ENCODE results near the gene LINGO4. TPM values are rescaled to one million over a fixed set of nuclear protein-coding genes. Genes with fewer than 3 reads are reported as not detected.
A peak's percentile ranks its signal among the peaks of the same experiment; 100 is the strongest.

The LINGO4 gene
- total RNA-seq, 1 donor from 2014 or later, result not detected

DNA sequence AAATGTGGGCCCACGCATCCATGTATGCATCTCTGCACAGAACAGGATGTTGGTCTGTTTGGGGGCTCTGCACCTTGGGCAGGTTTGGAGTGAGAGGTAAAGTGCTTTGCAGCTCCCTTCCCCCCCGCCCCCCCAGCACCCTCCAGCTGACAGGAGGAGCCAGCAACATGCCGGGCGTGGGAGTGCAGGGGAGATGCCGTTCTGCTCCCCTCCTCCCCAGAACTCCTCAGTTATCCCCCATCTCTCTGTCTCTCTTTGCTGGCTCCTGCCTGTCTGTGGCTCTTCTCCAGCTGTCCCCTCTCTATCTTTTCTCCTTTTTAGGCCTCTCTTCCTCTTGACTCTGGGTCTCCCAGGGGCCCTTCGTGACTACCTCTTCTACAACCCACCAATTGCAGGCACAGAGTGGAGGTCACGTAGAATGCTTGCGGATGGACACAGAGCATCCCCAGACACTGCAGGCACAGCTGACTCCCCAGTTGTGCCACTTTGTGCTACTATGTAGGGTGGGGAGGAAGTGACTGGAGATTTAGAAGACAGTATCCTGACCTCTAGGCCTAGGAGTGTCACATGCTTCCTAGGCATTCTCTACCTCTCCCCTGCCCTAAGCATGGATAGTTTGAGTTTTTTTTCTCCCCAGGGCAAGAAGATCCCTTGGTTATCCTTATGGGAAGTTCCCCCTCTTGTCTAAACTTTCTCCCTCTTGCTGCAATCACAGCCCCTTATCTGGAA lies 28.1 kb upstream of the LINGO4 start:
- DNase-seq, result no peak

DNA sequence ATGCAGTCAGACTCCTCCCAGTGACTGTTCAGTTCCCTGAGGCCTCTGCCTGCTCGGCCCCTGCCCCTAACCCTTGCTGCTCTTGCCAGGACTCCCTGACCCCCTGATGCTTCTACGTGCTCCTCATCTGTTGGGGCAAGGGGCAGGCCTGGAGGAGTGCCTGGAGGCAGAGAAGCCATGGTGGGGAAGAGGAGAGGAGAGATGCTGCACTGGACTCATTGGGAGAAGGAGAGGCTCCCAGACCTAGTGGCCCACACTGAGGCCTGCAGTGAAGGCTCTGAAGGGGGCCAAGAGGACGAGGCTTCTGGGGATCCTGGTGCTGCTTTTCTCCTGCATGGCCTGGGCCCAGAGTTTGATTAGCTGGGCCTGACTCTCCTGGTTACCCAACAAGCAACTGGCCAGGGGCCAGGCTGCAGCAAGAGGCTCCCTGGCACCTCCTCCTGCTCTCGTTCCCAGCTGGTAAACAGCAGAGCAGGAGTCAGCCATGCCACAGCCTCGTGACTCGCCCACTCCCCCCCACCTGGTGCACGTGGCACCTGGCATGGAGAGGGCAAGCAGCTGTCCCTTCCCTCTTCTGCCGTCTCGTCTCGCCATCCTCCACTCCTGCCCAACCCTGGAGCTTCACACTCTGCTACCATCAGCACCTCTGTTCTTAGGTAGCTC lies 27.2 kb upstream of the LINGO4 start:
- peak; percentile 21 for DNase-seq

DNA sequence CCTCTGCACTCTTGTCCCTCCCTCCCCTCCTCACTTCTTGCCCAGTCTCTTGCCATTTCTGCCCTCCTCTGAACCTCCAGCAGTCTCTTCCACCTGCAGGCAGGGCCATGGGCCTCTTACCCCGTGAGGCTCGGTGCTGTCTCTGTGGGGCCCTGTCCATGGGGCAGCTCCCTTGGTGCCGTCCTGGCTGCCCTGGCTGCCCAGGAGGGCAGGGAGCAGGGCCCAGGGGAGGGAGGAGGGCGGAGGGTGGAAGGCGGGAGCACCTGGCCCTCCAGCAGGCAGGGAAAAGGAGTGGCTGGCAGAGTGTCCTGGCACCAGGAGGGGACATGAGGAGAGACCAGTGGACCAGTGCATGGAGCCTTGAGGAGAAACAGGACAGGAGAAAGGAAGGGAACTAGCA lies 26.4 kb upstream of the LINGO4 start, which contains the start of gene RORC:
Gene RORC (minus strand): TSS at position 198 of the 400 bp plus-strand sequence. CDS start 38 bp downstream, at position 160.
- DNase-seq, result no peak

DNA sequence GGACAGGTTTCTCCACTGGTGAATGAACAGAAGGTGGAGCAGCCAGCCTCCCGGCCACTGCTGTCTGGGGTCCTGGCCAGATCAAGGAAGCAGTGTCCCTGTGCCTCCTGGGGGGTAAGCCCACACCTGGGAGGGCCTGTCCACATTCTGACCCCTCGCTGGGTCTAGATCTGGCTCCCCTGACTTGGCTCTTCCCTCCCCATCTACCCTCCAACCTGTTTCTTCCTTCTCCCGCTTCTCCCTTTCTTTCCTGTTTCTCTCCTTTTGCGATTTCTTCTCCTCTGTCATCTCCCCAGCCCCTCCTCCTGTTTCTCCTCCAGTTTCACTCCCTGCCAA lies 26.0 kb upstream of the LINGO4 start:
- no peak for DNase-seq

DNA sequence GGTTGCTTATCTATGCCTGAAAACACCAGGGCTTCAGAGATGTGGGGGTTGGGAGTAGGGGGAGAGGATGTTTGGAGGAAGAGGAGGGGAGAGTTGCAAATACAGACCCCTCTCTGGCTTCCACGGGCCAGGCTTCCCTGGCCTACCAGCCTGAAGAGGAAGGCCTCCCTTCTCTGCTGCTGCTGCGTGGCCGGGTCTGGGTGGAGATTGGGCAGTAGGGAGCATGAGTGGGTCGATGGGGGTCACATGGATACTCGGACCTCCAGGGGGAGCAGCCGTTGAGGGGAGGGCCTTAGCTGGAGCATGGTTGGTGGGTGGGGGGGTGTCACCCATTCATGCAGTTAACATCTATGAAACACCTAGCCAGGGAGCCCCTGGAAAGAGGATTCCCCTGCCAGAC lies 24.8 kb upstream of the LINGO4 start:
- DNase-seq, result no peak

DNA sequence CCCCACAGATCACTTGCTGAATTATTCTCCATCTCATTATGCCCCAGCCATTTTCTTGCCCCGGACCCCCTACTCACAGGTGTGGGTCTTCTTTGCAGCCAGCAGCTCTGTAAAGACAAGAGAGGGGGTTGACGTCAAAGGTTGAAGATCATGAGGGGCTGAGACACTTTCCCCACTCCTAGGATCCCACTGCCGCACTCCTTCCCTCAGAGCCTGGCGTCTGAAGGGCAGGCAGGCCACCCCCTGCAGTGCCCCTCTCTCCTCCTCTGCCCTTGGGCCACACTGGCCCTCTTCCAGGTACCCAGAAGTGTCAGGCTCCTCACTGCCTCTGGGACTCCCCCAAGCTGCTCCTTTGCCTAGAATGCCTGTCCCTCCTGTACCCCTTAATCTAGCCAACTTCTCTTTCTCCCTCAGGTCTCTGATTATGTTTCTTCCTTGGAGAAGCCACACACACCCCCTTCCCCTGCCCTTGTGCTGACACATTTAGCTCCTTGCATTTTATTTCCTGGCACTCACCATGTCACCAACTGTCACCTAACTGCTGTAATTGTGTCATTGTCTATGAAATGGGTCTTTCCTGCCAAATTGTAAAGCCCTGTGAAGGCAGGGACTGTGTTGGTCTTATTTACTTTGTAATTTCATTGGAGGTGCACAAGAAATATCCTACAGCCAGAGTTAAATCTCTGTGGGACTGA lies 24.3 kb upstream of the LINGO4 start:
- no peak for DNase-seq

DNA sequence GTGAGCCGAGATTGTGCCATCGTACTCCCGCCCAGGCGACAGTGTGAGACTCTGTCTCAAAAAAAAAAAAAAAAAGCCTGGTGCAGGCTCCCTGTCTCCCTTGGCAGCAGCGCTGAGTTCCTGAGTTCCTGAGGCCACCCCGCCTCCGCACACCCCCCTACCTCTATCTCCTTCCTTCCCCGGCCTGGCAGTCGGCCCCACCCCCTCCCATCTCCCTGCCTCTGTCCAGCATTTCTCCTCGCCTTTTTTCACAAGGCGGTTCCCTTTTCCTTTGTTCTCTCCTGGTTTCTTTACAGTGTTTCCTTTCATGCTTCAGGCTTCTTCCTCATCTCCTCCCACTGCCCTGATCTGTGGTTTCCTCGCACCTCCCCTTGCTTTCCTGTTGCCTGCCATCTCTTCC lies 23.7 kb upstream of the LINGO4 start:
- DNase-seq, result no peak

DNA sequence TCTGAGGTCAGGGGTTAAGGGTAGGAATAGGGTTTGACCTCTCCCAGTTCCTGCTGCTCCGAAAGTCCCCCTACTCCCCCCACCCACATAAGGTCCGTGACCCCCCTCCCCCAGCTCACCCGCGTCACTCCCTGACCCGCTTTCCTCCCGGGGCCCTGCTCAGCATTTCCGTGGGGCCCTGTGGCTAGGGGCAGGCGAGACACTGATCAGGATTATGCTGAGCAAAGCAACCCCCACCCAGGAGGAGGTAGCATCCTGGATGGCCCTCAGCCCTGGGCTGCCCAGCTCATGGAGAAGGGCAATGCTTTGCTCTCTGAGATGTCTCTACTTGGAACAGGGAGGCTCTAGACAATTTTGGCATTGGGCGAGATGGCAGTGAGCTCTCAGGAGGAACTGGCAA lies 22.6 kb upstream of the LINGO4 start:
- no peak for DNase-seq

DNA sequence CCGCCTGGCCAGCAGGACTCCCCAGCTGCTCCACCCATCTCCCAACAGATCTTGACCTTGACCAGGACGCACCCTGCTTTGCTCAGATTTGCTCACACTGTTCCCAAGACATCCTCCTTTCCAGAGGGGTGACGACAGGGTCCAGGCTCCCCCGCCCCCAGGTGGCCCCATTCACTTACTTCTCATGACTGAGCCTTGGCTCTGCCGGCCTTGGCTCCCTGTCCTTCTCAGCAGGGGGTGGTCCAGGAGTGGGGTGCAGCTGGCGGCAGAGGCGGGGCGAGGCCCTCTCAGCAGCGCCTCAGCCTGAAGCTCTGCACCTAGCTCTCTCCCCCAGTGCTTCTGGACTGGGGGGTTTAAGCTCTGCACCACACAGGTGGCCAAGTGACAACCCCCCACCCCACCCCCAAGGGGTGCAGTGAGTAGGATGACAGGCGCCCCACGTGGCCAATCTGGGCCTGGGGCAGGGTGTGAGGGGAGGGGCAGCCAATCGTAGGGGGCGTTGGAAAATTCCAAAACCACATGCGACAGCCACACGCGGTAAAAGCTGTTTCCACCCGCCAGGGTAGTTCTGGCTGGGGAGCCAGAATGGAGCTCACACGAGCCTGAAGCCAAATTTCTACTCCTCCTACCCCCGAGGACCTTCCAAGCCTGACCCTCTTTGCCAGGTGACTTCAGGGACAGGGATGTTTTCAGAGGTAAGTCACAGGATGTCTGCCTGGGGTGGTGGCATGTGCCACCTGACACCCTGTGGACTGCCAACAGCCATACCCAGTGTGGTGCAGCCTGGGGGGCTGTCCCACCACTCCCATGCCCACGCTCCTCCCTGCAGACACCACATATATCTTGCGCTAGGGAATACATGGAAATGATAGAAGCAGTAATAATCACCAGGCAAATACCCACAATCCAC lies 20.8 kb upstream of the LINGO4 start:
- no peak for DNase-seq

DNA sequence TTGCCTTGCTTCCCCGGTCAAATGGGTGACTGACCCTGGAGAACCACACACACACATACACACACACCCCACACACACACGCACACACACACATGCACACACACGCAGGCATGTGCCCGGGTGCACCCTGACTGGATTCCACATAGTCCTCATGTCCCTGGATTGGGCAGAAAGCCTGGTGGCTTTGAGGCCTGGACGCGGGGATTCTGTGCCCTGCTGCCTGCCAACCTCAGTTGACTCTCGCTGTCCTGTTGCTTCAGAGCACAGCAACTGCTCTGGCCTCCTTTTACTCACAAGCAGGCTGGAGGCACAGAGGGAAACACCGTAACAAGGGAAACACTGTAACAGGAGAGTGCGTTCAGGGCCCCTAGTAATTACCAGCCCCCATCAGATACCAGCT lies 20.0 kb upstream of the LINGO4 start:
- DNase-seq, result no peak

DNA sequence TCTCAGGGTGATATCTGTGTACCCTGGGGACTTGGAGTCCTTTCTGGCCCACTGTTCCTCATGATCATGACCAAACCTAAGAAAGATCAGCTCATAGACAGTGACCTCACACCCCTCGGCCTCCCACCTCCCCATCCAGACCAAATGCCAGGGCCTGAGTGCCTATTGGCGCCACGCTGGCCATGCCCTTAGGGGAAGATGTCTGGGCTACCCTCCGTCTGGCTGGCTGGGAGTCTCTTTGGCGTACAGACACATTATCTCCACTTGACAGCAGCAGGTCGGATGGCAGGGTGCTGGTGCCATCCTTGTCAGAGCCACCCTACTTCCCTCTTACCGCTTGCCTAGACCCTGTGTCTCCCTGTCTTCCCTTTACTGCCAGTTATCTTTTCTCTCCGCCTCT lies 18.0 kb upstream of the LINGO4 start:
- no peak for DNase-seq

DNA sequence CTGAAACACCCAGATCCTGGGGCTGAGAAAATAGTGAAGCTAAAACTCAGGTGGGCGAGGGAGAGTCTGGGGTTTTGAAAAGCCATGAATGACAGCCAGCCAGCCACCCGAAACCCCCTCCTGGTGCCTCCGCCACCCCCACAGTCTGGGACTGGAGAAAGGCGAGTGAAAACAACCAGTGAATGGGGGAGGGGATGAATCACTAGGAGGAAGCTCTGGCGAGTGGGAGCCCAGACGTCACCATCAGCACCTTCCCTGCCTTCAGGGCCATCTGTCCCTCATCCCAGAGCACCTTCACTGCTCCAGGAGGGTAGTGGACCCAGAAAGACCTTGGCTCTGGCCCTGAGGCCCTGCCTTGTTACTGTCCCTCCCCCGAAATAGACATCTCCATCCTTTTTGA lies 17.2 kb upstream of the LINGO4 start:
- DNase-seq, result no peak

DNA sequence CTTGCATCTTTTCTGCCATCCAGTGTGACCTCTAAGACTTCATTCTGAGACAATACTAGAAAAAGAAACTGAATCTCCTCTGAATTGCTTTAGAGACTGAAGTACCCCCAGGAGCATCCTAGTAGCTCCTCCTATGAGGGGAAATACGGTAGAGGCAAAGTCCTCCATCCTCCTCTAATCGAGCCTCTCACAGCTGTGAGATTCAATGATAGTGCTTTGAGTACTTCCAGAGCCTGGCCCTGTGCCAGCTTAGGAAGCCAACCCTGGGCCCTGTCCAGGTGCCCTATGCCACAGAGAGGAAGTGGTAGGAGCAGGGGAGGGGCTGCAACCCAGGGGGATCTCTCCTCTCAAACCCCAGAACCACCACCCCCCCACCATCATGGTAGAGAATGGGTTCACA lies 15.7 kb upstream of the LINGO4 start:
- no peak for DNase-seq

DNA sequence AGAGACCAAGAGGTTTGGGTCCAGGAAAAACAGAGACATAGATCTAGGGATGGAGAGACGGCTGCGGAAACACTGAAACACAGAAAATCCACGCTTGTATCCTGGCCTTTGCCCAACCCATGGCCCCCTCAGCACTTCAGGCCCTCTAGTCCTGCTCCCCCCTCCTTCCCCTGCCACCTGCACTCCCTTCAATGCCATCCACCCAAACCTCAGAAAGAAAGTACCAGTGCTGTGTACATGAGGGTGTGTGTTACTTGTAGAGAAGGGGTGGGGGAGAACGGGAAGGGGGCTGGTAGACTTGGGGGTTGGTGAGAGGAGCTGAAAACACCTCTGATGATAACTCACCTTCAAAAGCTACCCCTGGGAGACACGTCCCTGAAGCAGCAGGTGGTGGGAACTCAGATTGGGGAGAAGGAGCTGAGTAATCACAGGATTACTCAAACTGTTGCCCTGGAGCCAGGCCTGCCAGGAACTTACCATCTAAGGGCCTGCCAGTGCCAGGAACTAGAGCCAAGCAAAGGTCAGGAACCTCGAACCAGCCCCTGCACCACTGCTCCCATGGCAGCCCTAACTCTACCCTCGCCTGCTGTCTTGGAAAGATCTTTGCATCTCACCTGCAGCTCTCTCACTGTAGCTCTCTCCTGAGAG lies 14.9 kb upstream of the LINGO4 start:
- DNase-seq, result no peak

DNA sequence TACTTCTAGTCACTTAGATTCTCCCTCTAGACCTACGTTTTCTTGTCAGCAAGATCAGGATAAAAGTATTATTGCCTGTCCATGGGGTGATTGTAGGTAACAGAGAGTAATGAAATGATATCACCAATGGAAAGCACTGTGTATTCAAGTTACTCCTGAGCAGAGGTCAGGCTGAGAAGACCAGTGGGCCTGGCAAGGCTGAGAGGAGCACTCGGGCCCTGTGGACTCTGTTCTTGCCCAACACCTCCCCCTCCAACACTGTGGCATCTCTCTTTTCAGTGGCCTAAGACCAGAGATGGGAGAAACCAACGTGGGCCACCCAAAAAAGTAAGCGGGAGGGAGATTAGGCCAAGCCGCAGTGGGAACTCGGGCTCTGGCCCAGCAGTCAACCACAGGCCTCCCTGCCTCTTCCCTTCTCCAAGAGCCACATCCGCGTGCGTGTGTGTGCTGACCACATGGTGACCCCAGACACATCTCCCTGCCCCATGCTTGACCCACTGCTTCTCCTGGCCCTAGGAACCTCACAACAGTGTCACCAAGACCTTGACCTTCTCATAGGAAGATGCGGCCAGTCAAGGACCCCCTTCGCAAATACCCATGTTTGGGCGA lies 14.1 kb upstream of the LINGO4 start:
- DNase-seq, result no peak

DNA sequence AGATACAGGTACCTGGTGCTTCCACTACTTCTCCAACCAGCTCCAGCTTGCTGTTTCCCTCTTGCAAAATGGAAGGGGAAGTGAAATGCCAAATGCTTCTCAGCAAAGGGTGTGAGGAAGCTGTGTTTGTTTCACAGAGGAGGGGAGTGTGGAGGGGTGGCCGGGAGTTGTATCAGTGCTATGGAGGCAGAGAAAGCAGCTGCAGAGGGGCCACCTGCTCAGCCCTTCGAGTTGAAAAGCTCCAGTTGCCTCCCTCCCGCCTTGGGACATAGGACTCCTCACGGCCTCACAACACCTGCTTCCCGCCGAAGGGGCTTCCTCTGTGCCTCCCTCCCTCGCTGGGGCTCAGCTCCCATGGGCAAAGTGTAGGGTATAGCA lies 12.1 kb upstream of the LINGO4 start:
- no peak for DNase-seq

DNA sequence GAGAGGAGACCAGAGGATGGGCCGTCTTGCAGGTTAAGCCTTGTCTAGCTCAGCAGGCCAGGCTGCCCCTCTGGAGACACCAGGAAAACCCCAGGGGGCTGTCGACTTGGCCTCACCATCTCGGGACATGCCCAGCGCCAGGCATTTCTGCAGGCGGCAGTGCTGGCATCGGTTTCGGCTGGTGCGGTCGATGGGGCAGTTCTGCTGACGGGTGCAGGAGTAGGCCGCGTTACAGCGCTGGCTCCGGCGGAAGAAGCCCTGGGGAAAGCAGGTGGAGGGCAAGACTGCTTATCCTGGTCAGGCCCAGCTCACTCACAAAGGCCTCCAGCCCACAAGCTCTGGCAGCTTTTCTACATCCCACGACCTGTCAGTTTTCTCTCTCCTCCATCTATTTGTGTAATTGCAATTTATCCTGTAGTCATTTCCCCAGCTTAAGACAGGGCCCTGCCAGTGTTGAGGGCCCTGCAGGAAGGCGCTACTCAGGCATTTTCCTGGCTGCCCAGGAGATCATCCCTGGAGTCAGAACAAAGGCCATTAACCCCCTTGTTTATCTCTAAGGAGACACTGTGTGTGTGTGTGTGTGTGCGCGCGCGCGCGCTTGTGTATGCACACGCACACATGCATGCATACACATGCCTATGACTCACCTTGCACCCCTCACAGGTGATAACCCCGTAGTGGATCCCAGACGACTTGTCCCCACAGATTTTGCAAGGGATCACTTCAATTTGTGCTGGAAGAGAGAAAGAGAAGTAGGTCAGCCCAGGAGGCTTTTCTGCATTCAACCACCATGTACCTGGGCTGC lies 11.5 kb upstream of the LINGO4 start:
- DNase-seq, result no peak

DNA sequence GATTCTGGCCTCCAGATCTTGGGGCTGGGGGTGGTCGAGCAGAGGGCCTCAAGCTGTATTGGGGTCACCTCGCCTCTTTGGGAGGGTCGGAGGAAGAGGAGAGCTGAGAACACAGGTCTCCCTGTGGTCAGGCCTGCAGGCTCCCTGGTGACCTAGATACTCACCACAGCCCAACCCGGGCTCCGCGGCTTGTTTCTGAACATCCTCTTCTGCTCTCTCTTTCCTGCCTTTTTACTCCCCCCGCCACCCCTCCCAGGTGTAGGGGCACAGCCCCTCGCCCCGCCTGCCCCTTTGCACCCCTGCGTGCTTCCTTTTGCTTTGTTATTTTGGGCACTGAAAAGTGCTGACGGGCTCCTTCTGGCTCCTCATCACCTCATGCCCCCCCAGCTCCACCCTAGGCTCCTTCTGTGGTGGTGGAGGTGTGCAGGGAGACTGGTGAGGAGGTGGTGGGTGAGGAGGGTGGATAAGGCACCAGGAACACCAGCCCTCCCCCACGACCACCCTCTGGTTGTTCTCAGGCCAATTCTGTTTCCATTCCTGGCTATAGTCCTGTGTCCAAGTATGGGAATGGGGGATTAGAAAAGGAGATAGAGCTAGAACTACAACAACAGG lies 10.6 kb upstream of the LINGO4 start:
- no peak for DNase-seq

DNA sequence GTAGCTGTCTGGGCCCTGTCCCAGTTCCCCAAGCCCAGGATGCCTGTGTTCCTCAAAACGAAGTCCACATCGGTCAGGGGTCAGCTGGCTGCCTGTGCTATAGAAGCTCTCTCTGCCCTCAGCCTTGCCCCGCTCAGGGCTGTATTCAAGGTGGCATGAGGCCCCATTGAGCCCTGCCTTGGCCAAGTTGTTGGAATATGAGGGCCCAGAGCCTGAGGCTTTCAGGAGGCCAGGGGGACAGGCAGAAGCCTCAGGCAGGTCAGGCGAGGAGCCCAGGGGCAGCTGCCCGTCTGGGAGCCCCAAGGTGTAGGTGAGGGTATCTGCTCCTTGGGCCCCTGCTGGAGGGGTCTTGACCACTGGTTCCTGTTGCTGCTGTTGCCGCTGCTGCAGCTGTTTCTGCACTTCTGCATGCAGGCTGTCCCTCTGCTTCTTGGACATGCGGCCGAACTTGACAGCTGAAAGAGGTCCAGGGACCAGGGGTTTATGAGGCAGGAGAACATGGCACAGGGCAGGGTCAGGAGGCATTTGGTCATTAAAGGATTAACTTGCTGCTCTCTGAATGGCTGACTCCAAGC lies 9.8 kb upstream of the LINGO4 start:
- DNase-seq, result no peak

DNA sequence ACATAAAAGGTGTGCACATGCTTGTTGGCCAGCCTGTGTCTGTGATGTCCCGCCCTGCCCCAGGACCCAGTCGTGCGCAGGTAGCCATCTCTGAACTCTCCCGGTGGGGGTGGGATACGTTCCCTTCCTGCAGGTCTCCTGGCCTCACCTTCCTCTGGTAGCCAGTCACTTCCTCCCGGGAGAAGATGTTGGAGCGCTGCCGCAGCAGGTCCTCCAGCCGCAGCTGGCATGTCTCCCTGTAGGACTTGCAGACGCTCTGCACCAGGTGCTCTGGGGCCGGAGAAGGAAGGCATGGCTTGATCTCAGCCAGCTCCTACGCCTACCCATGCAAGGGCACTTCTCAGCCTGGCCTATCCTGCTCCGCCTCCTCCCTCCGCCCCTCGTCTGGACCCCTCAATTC lies 9.2 kb upstream of the LINGO4 start:
- no peak for DNase-seq
